NCI-H524 treated with DMSO at 0.1 percent for 48 hours (cell line): Measurements from ENCODE around the gene SIGLEC1.

Experiments
- DNase-seq: peaks from one replicate; lab custom pipeline; 2025; lab: John Stamatoyannopoulos, UW

SIGLEC1 gene

GRCh38 chr20:3678856-3679720 lies 33.3 kb downstream of the SIGLEC1 start:
- DNase-seq: no peak

GRCh38 chr20:3678198-3678597 lies 34.2 kb downstream of the SIGLEC1 start:
- DNase-seq: no peak

GRCh38 chr20:3677733-3678132 lies 34.7 kb downstream of the SIGLEC1 start:
- no peak for DNase-seq

GRCh38 chr20:3674995-3675900 lies 37.2 kb downstream of the SIGLEC1 start:
- DNase-seq: no peak

- no peak for DNase-seq
These were observed 38.0 kb downstream of the SIGLEC1 start for GRCh38 chr20:3674447-3674846.

GRCh38 chr20:3673221-3674070 lies 39.0 kb downstream of the SIGLEC1 start:
- DNase-seq: no peak

- no peak for DNase-seq
These were observed 39.7 kb downstream of the SIGLEC1 start for GRCh38 chr20:3672547-3673171.

GRCh38 chr20:3671986-3672546 lies 40.3 kb downstream of the SIGLEC1 start:
- DNase-seq: no peak

- no peak for DNase-seq
These were observed 41.5 kb downstream of the SIGLEC1 start for GRCh38 chr20:3670945-3671344.

GRCh38 chr20:3670511-3670910 lies 41.9 kb downstream of the SIGLEC1 start:
- no peak for DNase-seq

GRCh38 chr20:3669710-3670367 lies 42.6 kb downstream of the SIGLEC1 start:
- no peak for DNase-seq

GRCh38 chr20:3667434-3668037 lies 44.9 kb downstream of the SIGLEC1 start:
- no peak for DNase-seq

GRCh38 chr20:3663858-3664257 lies 48.5 kb downstream of the SIGLEC1 start:
- no peak for DNase-seq

GRCh38 chr20:3663031-3663701 lies 49.2 kb downstream of the SIGLEC1 start, which contains the start of gene GFRA4:
GFRA4 (minus strand) TSS chr20:3663399; CDS start chr20:3663399, 0 bp downstream.
- DNase-seq: no peak
